Measurements from ENCODE around the gene HDGFL1. TPM values are rescaled to one million over a fixed set of nuclear protein-coding genes. Genes with fewer than 3 reads are reported as not detected.

HDGFL1 gene
- total and polyA plus RNA-seq, 2 donors (not counting 3 experiments of a cell fraction or from before 2014, with no cell fraction given): not detected

- Histone ChIP-seq H3K27ac (ENCODE audit: insufficient read depth, low read depth, low read length) (no peak overlapping the region), H3K4me3 (replicated peaks in 1 of 3; ENCODE audit: insufficient read depth in 1 of 3, low read depth in 1 of 3, low read length in 3 of 3) (no peak overlapping the region), H3K36me3 (ENCODE audit: control insufficient read depth in 2 of 2, extremely low read depth in 1 of 2, insufficient read depth in 2 of 2, low read length in 2 of 2) (no peaks in the 10 kb centered on the region), H3K9me3 (replicated peaks; ENCODE audit: control insufficient read depth, insufficient read depth, low read length) (no peaks in the 10 kb centered on the region), H2AFZ (ENCODE audit: low read depth, low read length) (no peak overlapping the region), H3K27me3 (ENCODE audit: control insufficient read depth in 2 of 2, insufficient read depth in 2 of 2, low read length in 2 of 2) (no peaks in the 10 kb centered on the region), H3K4me2 (ENCODE audit: insufficient read depth, low read length) (no peak overlapping the region), H3K9ac (replicated peaks; ENCODE audit: extremely low read depth, insufficient read depth, low read length) (no peak overlapping the region), H3K9me1 (replicated peaks; ENCODE audit: control insufficient read depth, extremely low read depth, insufficient read depth, low read length) (no peaks in the 10 kb centered on the region), H4K20me1 (replicated peaks; ENCODE audit: control insufficient read depth, extremely low read depth, insufficient read depth, low read length) (no peaks in the 10 kb centered on the region), H3K4me1 (ENCODE audit: control insufficient read depth, extremely low read depth, insufficient read depth, low read length) (no peaks in the 10 kb centered on the region), H3K79me2 (ENCODE audit: control insufficient read depth, insufficient read depth, low read length) (no peaks in the 10 kb centered on the region)
- BruUV-seq (replicated peaks): no TSS peak
- POLR2A ChIA-PET: no interaction called here
- DNase-seq (ENCODE audit: low read depth, low spot score) (no peak), FAIRE-seq (no peak)
- TF ChIP-seq GATA2 (IDR thresholded peaks at IDR 0.05; ENCODE audit: insufficient read depth, insufficient read length, low read depth, low read length): no peak
- TF ChIP-seq JUN (IDR thresholded peaks at IDR 0.05; ENCODE audit: borderline replicate concordance, insufficient read depth, insufficient read length, low read depth): no peak
- intact Hi-C loops (cut with micrococcal nuclease) (no loop called here), dilution Hi-C loops (cut with MboI; ENCODE audit: extremely low pct_ligation_motif_present, low sequenced_read_pairs) (no loop called here)
- CTCF ChIA-PET: no interaction called here
These were observed 19.8 kb downstream of the HDGFL1 start for GRCh38 chr6:22589118-22589517.

GRCh38 chr6:22590423-22590822 is 21.1 kb downstream of the HDGFL1 start:
- Histone ChIP-seq H3K27ac (ENCODE audit: insufficient read depth, low read depth, low read length) (no peak overlapping the region), H3K4me3 (replicated peaks in 1 of 3; ENCODE audit: insufficient read depth in 1 of 3, low read depth in 1 of 3, low read length in 3 of 3) (no peak overlapping the region), H3K9ac (replicated peaks; ENCODE audit: extremely low read depth, insufficient read depth, low read length) (no peak overlapping the region), H3K4me1 (ENCODE audit: control insufficient read depth, extremely low read depth, insufficient read depth, low read length) (no peaks in the 10 kb centered on the region), H3K27me3 (ENCODE audit: control insufficient read depth in 2 of 2, insufficient read depth in 2 of 2, low read length in 2 of 2) (no peaks in the 10 kb centered on the region), H3K79me2 (ENCODE audit: control insufficient read depth, insufficient read depth, low read length) (no peaks in the 10 kb centered on the region), H3K9me1 (replicated peaks; ENCODE audit: control insufficient read depth, extremely low read depth, insufficient read depth, low read length) (no peaks in the 10 kb centered on the region), H3K4me2 (ENCODE audit: insufficient read depth, low read length) (no peak overlapping the region), H4K20me1 (replicated peaks; ENCODE audit: control insufficient read depth, extremely low read depth, insufficient read depth, low read length) (no peaks in the 10 kb centered on the region), H2AFZ (ENCODE audit: low read depth, low read length) (no peak overlapping the region), H3K9me3 (replicated peaks; ENCODE audit: control insufficient read depth, insufficient read depth, low read length) (no peaks in the 10 kb centered on the region), H3K36me3 (ENCODE audit: control insufficient read depth in 2 of 2, extremely low read depth in 1 of 2, insufficient read depth in 2 of 2, low read length in 2 of 2) (no peaks in the 10 kb centered on the region)
- intact Hi-C loops (cut with micrococcal nuclease) (no loop called here), dilution Hi-C loops (cut with MboI; ENCODE audit: extremely low pct_ligation_motif_present, low sequenced_read_pairs) (no loop called here)
- no TSS peak for BruUV-seq (replicated peaks)
- CTCF ChIA-PET: interaction anchor here (0.5 to 1.1 kb wide), 2 partner anchors 14 to 576 kb away, joined by 3 to 5 read pairs; no protein-coding TSS in a partner anchor
- DNase-seq (ENCODE audit: low read depth, low spot score): no peak
- no peak for FAIRE-seq
- TF ChIP-seq POLR2AphosphoS5 (IDR thresholded peaks at IDR 0.05; ENCODE audit: insufficient read depth, low read depth, low read length) (no peak), EZH2 (IDR thresholded peaks at IDR 0.05; ENCODE audit: borderline replicate concordance, low read depth, low read length, severe bottlenecking) (no peak), JUN (IDR thresholded peaks at IDR 0.05; ENCODE audit: borderline replicate concordance, insufficient read depth, insufficient read length, low read depth) (no peak), MYC (IDR thresholded peaks at IDR 0.05; ENCODE audit: low read depth, low read length) (no peak), CTCF (IDR thresholded peaks at IDR 0.05; ENCODE audit: extremely low read depth in 1 of 2, insufficient read depth in 1 of 2, low read depth in 1 of 2, low read length in 2 of 2) (no peak), FOS (IDR thresholded peaks at IDR 0.05; ENCODE audit: borderline replicate concordance, insufficient read depth, low read length) (no peak), POLR2A (IDR thresholded peaks at IDR 0.05; ENCODE audit: low read depth, low read length) (no peak)
- POLR2A ChIA-PET: no interaction called here
